Stimulated activated CD4-positive, alpha-beta T cell treated with anti-CD3 and anti-CD28 coated beads, Interleukin-1b, Interleukin-23, amount 100 ng/mL, for 48 hours (primary cell): ENCODE results near the gene HACD3.
"Not testable (repeated sequence)": the region's sequence is repeated elsewhere in the genome, so short reads cannot be mapped to it uniquely, and the experiment has no call there.

Experiments used
- DNase-seq: peaks from one replicate; pipeline ENCODE4 v3.0.0-alpha.2; 2020

Gene HACD3

GRCh38 chr15:65530318-65531111, at the start of gene HACD3:
TSS of gene HACD3 (plus strand) at chr15:65530463. CDS start at chr15:65530632, 169 bp downstream.
- DNase-seq = peak; percentile 88

- no peak for DNase-seq
Observed at GRCh38 chr15:65484876-65485275, 45.4 kb upstream of the HACD3 start.

- no peak for DNase-seq
Observed at GRCh38 chr15:65494076-65494475, 36.2 kb upstream of the HACD3 start.

GRCh38 chr15:65509321-65509720, 20.9 kb upstream of the HACD3 start:
- no peak for DNase-seq

- DNase-seq = no peak
Observed at GRCh38 chr15:65512189-65512588, 18.1 kb upstream of the HACD3 start.

GRCh38 chr15:65512807-65513416, 17.4 kb upstream of the HACD3 start:
- DNase-seq = no peak

GRCh38 chr15:65516997-65517865, 13.0 kb upstream of the HACD3 start, which contains the start of gene DPP8:
TSS of gene DPP8 (minus strand) at chr15:65517689. CDS start at chr15:65512553, 5,136 bp downstream.
- DNase-seq = peak; percentile 95

GRCh38 chr15:65517866-65518207, 12.4 kb upstream of the HACD3 start:
- DNase-seq = no peak

GRCh38 chr15:65518633-65519285, 11.5 kb upstream of the HACD3 start:
- no peak for DNase-seq

GRCh38 chr15:65521350-65521749, 8.9 kb upstream of the HACD3 start:
- DNase-seq = no peak

- no peak for DNase-seq
Observed at GRCh38 chr15:65524226-65524625, 6.0 kb upstream of the HACD3 start.

GRCh38 chr15:65525622-65526021, 4.6 kb upstream of the HACD3 start:
- no peak for DNase-seq

- no peak for DNase-seq
Observed at GRCh38 chr15:65528461-65529060, 1.7 kb upstream of the HACD3 start.

GRCh38 chr15:65529762-65530317, 423 bp upstream of the HACD3 start:
- DNase-seq = no peak

GRCh38 chr15:65532738-65533051, 2.4 kb downstream of the HACD3 start:
- no peak for DNase-seq

- no peak for DNase-seq
Observed at GRCh38 chr15:65533057-65533756, 2.9 kb downstream of the HACD3 start.

GRCh38 chr15:65535192-65535591, 4.9 kb downstream of the HACD3 start:
- DNase-seq = no peak

GRCh38 chr15:65540314-65540713, 10.1 kb downstream of the HACD3 start:
- no peak for DNase-seq

- DNase-seq = no peak
Observed at GRCh38 chr15:65541231-65541820, 11.1 kb downstream of the HACD3 start.

- DNase-seq = no peak
Observed at GRCh38 chr15:65547841-65548240, 17.6 kb downstream of the HACD3 start.

- not testable (repeated sequence) for DNase-seq
Observed at GRCh38 chr15:65549288-65549687, 19.0 kb downstream of the HACD3 start.
